ENCODE measurements around the gene DNAH1. TPM values are rescaled to one million over a fixed set of nuclear protein-coding genes. Genes with fewer than 3 reads are reported as not detected.
A peak's percentile ranks its signal among the peaks of the same experiment; 100 is the strongest.

The DNAH1 gene
- total and polyA plus RNA-seq, 2 of the 4 experiments (the other 2 are of a cell fraction): 2.0 to 4.0 TPM

DNA sequence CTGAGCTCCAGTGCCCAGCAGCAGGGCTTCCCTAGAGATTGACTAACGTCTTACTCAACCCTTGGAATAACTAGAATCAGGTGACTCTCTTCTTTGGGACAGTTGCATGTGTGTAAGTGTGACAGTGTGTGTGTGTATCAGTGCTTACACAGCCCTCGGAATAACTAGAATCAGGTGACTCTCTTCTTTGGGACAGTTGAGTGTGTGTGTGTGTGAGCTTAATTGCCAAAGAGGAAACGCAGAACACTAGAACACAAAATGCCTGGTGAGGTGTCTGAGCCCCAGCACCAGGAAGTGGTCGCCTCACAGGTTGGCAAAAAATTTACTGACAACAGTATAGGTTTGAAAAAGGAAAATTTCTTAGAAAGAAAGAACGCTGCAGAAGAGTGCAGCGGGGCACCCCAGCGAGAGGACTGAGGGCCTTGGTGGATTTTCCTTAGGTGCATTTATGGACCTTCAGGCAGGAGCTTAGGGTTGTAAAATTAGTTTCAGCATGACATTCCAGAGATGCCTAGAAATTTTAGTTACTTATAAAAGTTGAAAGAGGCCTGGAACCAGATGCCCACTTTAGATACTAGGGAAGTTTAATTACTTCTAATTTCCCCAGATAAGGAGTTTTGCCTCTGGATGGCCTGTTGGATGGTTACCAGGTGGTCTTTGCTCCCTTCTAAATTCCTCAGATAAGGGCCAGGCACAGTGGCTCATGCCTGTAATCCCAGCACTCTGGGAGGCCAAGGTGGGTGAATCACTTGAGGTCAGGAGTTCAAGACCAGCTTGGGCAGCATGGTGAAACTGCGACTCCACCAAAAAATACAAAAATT lies 33.9 kb upstream of the DNAH1 start (continued):
- TF ChIP-seq SMC3 (IDR thresholded peaks at IDR 0.05; ENCODE audit: low read depth, low read length): no peak

DNA sequence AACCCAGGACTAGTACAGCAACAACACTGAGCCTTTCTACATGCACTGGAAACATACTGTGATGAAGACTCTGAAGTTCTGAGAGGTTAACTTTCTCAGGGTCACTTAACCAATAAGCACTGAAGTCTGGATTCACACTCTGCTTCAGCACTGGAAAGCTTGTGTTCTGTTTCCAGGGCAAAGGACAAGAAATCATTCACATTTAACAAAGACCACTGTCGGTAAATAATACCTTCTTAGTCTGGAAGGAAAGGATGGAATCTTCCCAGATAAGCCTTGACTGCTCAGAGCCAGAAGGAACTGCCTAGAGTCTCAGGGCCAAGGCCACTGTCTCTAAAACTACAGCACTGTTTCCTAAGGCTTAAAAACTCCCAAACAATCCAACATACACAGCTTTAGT lies 32.8 kb upstream of the DNAH1 start:
- Histone ChIP-seq H3K56ac (ENCODE audit: extremely low read depth, insufficient read depth, low read length) (peak overlapping the region; percentile 11; the same call in 1 of the 2 replicates), H2BK20ac (ENCODE audit: low read depth, low read length) (no peak overlapping the region), H3K9ac (ENCODE audit: low read depth, low read length) (no peak overlapping the region), H2AK9ac (replicated peaks; ENCODE audit: low read depth, low read length, poor library complexity) (no peak overlapping the region), H3K14ac (replicated peaks; ENCODE audit: low read depth, low read length) (no peak overlapping the region), H3K4ac (ENCODE audit: low read depth, low read length) (no peak overlapping the region), H3K23ac (ENCODE audit: low read depth, low read length) (no peak overlapping the region; the same call in 1 of the 2 replicates), H3K9me1 (ENCODE audit: insufficient read depth, low read length) (peaks cover 15% of the 10 kb centered on the region), H3K9me3 (ENCODE audit: control insufficient read depth, insufficient read depth, low read length) (no peaks in the 10 kb centered on the region), H4K91ac (ENCODE audit: insufficient read depth, low read depth, low read length) (no peak overlapping the region), H3K4me1 (ENCODE audit: control insufficient read depth, insufficient read depth, low read length) (peaks cover 11% of the 10 kb centered on the region), H3K18ac (ENCODE audit: low read depth, low read length) (no peak overlapping the region), H2BK5ac (ENCODE audit: low read depth, low read length, poor library complexity, severe bottlenecking) (no peak overlapping the region), H3K79me1 (ENCODE audit: low read depth in 1 of 2, low read length in 2 of 2) (peaks cover 17 to 33% of the 10 kb centered on the region in 2 experiments; a peak in 3 of 4 replicates), H4K20me1 (ENCODE audit: insufficient read depth, low read length) (no peaks in the 10 kb centered on the region; the same call in 1 of the 2 replicates), H2AK5ac (ENCODE audit: low read depth, low read length) (no peak overlapping the region), H2BK15ac (ENCODE audit: low read depth, low read length) (no peak overlapping the region), H3K27ac (ENCODE audit: insufficient read depth, low read length) (no peak overlapping the region), H3K4me3 (ENCODE audit: insufficient read depth, low read depth, low read length) (no peak overlapping the region), H2BK120ac (ENCODE audit: low read depth, low read length) (no peak overlapping the region), H3K4me2 (ENCODE audit: low read depth, low read length) (no peak overlapping the region), H3K27me3 (ENCODE audit: control insufficient read depth, insufficient read depth, low read length) (no peaks in the 10 kb centered on the region), H4K5ac (ENCODE audit: low read depth, low read length) (no peak overlapping the region), H3K36me3 (ENCODE audit: control insufficient read depth, insufficient read depth, low read length) (no peaks in the 10 kb centered on the region), H4K8ac (ENCODE audit: low read depth in 2 of 2, low read length in 2 of 2) (no peak overlapping the region), H2AFZ (replicated peaks; ENCODE audit: low read length, poor library complexity) (no peak overlapping the region)
- ChIA-PET POLR2A (ENCODE audit: unreplicated experiment) (no interaction called here), CTCF (interaction anchor here (1.1 kb wide), 1 partner anchor 44 kb away, joined by 3 read pairs; the partner anchor contains the start of gene TWF2)
- in situ Hi-C loops (cut with MboI; ENCODE audit: low sequenced_read_pairs): no loop called here
- DNase-seq (no peak), ATAC-seq (ENCODE audit: low read depth) (no peak)
- intact Hi-C loops (cut with micrococcal nuclease): no loop called here
- WGBS, 2 experiments (ENCODE audit: extremely low coverage in 2 of 2, insufficient read length in 1 of 2): no CpG with 5 or more reads among the region's 1 CpG
- no TSS peak for BruUV-seq (replicated peaks)
- dilution Hi-C loops (cut with HindIII; ENCODE audit: low sequenced_read_pairs, unreplicated experiment): no loop called here
- TF ChIP-seq, protein P1, sequence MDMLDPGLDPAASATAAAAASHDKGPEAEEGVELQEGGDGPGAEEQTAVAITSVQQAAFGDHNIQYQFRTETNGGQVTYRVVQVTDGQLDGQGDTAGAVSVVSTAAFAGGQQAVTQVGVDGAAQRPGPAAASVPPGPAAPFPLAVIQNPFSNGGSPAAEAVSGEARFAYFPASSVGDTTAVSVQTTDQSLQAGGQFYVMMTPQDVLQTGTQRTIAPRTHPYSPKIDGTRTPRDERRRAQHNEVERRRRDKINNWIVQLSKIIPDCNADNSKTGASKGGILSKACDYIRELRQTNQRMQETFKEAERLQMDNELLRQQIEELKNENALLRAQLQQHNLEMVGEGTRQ (IDR thresholded peaks at IDR 0.05; ENCODE audit: low read depth, low read length): no peak
- TF ChIP-seq MAFK (IDR thresholded peaks at IDR 0.05; ENCODE audit: low read depth, low read length): no peak
- TF ChIP-seq BHLHE40 (IDR thresholded peaks at IDR 0.05; ENCODE audit: low read depth, low read length): no peak
- TF ChIP-seq FOS (IDR thresholded peaks at IDR 0.05; ENCODE audit: low read depth, low read length): no peak
- no peak for TF ChIP-seq MXI1 (IDR thresholded peaks at IDR 0.05; ENCODE audit: borderline replicate concordance, low read depth, low read length)
- no peak for TF ChIP-seq RFX5 (IDR thresholded peaks at IDR 0.05; ENCODE audit: low read depth, low read length)
- TF ChIP-seq RCOR1 (IDR thresholded peaks at IDR 0.05; ENCODE audit: insufficient replicate concordance, low read length): no peak
- TF ChIP-seq MAZ (IDR thresholded peaks at IDR 0.05; ENCODE audit: borderline replicate concordance, low read depth, low read length): no peak
- no peak for TF ChIP-seq CHD1 (IDR thresholded peaks at IDR 0.05; ENCODE audit: low read depth, low read length)
- no peak for TF ChIP-seq CEBPB (IDR thresholded peaks at IDR 0.05; ENCODE audit: low read depth, low read length)
- TF ChIP-seq, protein P2, sequence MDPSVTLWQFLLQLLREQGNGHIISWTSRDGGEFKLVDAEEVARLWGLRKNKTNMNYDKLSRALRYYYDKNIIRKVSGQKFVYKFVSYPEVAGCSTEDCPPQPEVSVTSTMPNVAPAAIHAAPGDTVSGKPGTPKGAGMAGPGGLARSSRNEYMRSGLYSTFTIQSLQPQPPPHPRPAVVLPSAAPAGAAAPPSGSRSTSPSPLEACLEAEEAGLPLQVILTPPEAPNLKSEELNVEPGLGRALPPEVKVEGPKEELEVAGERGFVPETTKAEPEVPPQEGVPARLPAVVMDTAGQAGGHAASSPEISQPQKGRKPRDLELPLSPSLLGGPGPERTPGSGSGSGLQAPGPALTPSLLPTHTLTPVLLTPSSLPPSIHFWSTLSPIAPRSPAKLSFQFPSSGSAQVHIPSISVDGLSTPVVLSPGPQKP (IDR thresholded peaks at IDR 0.05; ENCODE audit: borderline replicate concordance, low read depth, low read length): no peak
